Prostate gland (tissue), 2 donors: ENCODE data around the gene PTGS2. TPM values are rescaled to one million over a fixed set of nuclear protein-coding genes. Genes with fewer than 3 reads are reported as not detected.

Experiments used
- DNase-seq: peaks from one replicate; pipeline ENCODE4 v3.0.0-alpha.2; 2019; ENCODE audit warnings: low spot score
- H3K27ac ChIP-seq, 2 donors: fragments of 200-600 bp; sonication (generic); 2 replicates each; pipeline ENCODE4 v1.5.1; 2017 to 2019
- H3K27me3 ChIP-seq: fragments of 200-600 bp; sonication (generic); replicated peaks from 2 replicates; pipeline ENCODE4 v1.5.1; 2019; ENCODE audit not compliant: insufficient read depth
- H3K36me3 ChIP-seq, 2 donors: fragments of 200-600 bp; sonication (generic); 1 replicate in 1 of 2; 2 replicates in 1 of 2; pipeline versions ENCODE4 v1.5.1 to v1.8.1; 2017 to 2019
- H3K4me1 ChIP-seq: fragments of 200-600 bp; sonication (generic); replicated peaks from 2 replicates; pipeline ENCODE4 v1.5.1; 2019
- H3K4me3 ChIP-seq, 2 donors: fragments of 200-600 bp; sonication (generic); 2 replicates each; pipeline ENCODE4 v1.5.1; 2017 to 2019
- H3K9me3 ChIP-seq: fragments of 200-600 bp; sonication (generic); 2 replicates; pipeline ENCODE4 v1.5.1; 2017
- CTCF ChIP-seq, 4 experiments: fragments of 200-600 bp in 2 of 4; fragments of 450-650 bp in 2 of 4; sonication (generic) in 2 of 4; IDR thresholded peaks; 1 replicate in 3 of 4; 2 replicates in 1 of 4; pipeline ENCODE4 v1.5.1; 2016 to 2019; ENCODE audit warnings: antibody characterized with exemption in 4 of 4, mild to moderate bottlenecking in 2 of 4, moderate library complexity in 2 of 4
- POLR2A ChIP-seq: fragments of 450-650 bp; IDR thresholded peaks from one replicate; pipeline ENCODE4 v1.6.1; 2016; ENCODE audit warnings: antibody characterized with exemption, mild to moderate bottlenecking
- POLR2AphosphoS5 ChIP-seq: sonication (generic); formaldehyde crosslinking; IDR thresholded peaks from one replicate; pipeline ENCODE4 v1.6.1; 2017; ENCODE audit warnings: antibody characterized with exemption
- WGBS: methylation state at CpG from one replicate; pipeline ENCODE4 v1.1.5; 2018; 5-methylcytosine and 5-hydroxymethylcytosine counted together
- intact Hi-C: fragments of 100-400 bp; cut with DNase I; formaldehyde crosslinking; loops from one replicate; pipeline ENCODE4 v1.14.2; 2022
- total RNA-seq, 2 donors: library from RNA; depleted of rRNA; stranded (reverse); fragments of >200 nt; gene quantifications; one replicate each; pipeline ENCODE4 v1.1.0, GENCODE V29; 2016

Gene PTGS2
- total RNA-seq, 2 donors from 2014 or later, result 11.2 to 14.3 TPM

GRCh38 chr1:186633116-186633515, 47.1 kb downstream of the PTGS2 start:
- H3K4me3 ChIP-seq, result no peak overlapping the region
- no peaks in the 10 kb centered on the region for H3K4me1 ChIP-seq
- no peaks in the 10 kb centered on the region for H3K27me3 ChIP-seq
- H3K27ac ChIP-seq, result no peak overlapping the region
- no peaks in the 10 kb centered on the region for H3K9me3 ChIP-seq
- H3K36me3 ChIP-seq, result no peaks in the 10 kb centered on the region
- intact Hi-C loops, result no loop called here
- WGBS, result 83% methylated on average over 1 of the region's 1 CpG
- DNase-seq, result no peak
- TF ChIP-seq POLR2AphosphoS5 (no peak), POLR2A (no peak), CTCF (IDR thresholded peaks at IDR 0.05) (no peak)

DNA sequence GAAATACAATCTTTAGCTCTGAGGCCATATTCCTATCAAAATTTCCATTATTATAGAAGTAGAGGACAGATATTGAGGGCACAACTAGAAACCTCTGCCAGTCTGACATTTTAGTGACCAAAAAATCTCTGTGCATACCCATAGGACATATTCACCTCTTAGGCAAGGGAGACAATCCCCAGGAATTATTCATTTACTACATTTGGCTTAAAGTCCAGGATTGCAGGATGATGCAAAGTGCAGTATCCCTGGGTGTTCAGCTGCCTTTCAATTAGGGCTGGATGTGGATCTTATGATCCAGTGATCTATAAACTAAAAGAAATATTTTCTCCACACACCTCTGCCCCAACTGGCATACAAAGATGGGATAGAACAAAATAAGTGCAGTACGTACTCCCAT, 50.9 kb downstream of the PTGS2 start:
- DNase-seq, result no peak
- intact Hi-C loops, result no loop called here
- Histone ChIP-seq H3K27me3 (no peaks in the 10 kb centered on the region), H3K27ac (no peak overlapping the region), H3K4me3 (no peak overlapping the region), H3K4me1 (no peaks in the 10 kb centered on the region), H3K36me3 (no peaks in the 10 kb centered on the region), H3K9me3 (no peaks in the 10 kb centered on the region)
- WGBS, result 81% methylated on average over 1 of the region's 1 CpG
- TF ChIP-seq POLR2AphosphoS5 (no peak), CTCF (IDR thresholded peaks at IDR 0.05) (no peak), POLR2A (no peak)

- no peak for DNase-seq
- Histone ChIP-seq H3K4me3 (no peak overlapping the region), H3K27me3 (no peaks in the 10 kb centered on the region), H3K9me3 (no peaks in the 10 kb centered on the region), H3K4me1 (no peaks in the 10 kb centered on the region), H3K36me3 (no peaks in the 10 kb centered on the region), H3K27ac (no peak overlapping the region)
- intact Hi-C loops, result no loop called here
- TF ChIP-seq POLR2A (no peak), CTCF (IDR thresholded peaks at IDR 0.05) (no peak), POLR2AphosphoS5 (no peak)
Observed at GRCh38 chr1:186628910-186629309, 51.3 kb downstream of the PTGS2 start.

DNA sequence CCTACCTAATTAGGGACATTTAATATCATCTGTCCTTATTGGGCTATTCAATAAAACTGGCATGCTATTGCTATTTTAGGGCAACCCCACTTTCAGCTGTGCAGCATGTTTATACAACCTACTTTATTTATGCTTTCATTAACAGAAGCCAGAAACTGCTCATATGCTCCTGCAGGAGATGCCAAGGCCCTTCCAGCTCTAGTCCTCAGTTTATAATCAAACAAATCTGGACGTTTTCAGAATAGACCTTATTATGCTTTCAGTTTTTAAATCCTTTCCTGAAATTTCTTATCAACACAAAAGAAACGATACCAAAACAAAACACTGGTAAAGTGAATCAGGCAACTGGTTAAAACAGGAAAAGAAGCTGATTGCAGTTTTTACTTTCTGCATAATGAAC, 53.2 kb downstream of the PTGS2 start:
- H3K4me1 ChIP-seq, result no peaks in the 10 kb centered on the region
- no peaks in the 10 kb centered on the region for H3K27me3 ChIP-seq
- DNase-seq, result no peak
- intact Hi-C loops, result no loop called here
- H3K36me3 ChIP-seq, result no peaks in the 10 kb centered on the region
- H3K27ac ChIP-seq, result peak overlapping the region in 1 of 2 donors; percentile 7
- no peak overlapping the region for H3K4me3 ChIP-seq
- no peaks in the 10 kb centered on the region for H3K9me3 ChIP-seq
- no peak for TF ChIP-seq POLR2A
- TF ChIP-seq POLR2AphosphoS5, result peak; percentile 19
- TF ChIP-seq CTCF (IDR thresholded peaks at IDR 0.05), result peak in 1 of 4 experiments; percentile 6
- 13% methylated on average over 2 of the region's 2 CpGs for WGBS

DNA sequence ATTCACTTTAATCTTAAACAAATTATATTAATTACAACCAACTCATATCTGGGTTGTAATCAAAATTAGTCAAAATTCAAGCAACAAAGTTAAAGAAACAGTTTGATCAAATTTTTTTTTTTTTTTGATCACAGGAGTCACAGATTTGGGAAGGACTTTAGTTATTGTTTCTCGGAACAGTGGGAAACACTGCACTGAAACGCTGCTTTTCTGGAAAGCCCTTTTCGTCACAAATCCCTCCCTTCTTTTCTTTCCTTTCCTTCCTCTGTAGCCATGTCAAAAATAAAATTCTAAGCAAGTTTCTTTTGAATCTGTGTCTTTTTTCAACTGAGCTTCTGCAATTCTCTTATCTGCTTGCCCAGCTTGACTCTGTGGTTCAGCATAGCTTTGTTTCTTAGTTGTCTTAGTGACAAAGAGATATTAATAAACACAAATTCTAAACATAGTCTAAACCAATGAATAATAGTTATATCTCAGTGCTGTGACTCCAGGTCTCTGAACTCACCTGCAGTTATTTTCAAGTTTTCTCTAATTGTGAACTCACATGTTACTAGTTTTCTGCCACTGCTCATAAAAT, 53.8 kb downstream of the PTGS2 start:
- Histone ChIP-seq H3K27ac (no peak overlapping the region), H3K27me3 (no peaks in the 10 kb centered on the region), H3K9me3 (no peaks in the 10 kb centered on the region), H3K36me3 (no peaks in the 10 kb centered on the region), H3K4me1 (no peaks in the 10 kb centered on the region), H3K4me3 (no peak overlapping the region)
- DNase-seq, result no peak
- no peak for TF ChIP-seq POLR2A
- TF ChIP-seq CTCF (IDR thresholded peaks at IDR 0.05), result no peak
- TF ChIP-seq POLR2AphosphoS5, result no peak
- 49% methylated on average over 3 of the region's 3 CpGs for WGBS
- intact Hi-C loops, result no loop called here
